ENCODE results near the gene SELENON.

Gene SELENON

DNA sequence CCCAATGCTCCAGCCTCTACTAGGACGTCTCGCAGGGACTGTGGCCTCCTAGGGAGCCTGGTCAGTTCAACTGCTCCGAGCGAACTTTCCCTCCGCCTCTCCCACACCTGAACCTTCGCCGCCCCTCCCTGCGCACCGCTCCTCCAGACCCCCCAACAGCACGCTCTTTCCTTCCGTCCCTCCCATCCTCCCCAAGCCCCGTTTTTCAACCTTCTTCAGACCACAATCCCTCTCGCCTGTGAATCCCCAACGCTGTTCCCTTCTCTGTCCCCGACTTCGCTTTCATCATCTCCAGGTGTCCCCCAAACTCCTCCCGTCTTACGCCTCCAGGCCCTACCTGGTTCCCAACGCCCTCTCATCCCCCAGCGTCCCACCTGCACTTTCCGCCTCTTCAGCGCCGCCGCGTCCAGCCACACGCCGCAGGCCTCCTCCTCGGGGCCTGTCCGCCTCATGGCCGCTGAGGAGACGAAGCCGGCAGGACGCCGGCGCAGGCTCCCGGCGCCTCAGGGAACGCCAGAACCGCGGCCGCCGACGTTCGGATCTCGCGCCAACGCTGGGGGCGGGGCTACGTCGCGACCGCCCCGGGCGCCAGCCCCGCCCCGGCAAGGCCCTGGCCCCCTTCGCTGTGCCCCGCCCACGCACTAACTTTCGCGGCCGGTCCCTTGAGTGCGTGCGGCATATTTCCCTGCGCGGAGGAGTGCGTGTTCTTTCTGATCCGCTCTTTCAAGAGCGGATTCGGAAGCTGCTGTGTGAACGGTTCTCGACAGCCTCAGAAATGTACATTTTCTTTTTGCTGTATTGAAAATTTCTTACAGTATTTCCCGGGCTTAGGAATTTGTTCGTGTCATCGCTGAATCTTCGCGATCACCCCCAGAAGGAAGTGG is 59.2 kb downstream of the SELENON start, which contains the start of gene AUNIP (continued):
- TF ChIP-seq SP2 (tag by site-specific recombination; IDR thresholded peaks at IDR 0.05): peak; percentile 57
- TF ChIP-seq ZNF404 (tag by site-specific recombination; IDR thresholded peaks at IDR 0.05): no peak
- peak; percentile 74 for TF ChIP-seq PRDM1 (tag by site-specific recombination; IDR thresholded peaks at IDR 0.05)
- TF ChIP-seq, protein P1, sequence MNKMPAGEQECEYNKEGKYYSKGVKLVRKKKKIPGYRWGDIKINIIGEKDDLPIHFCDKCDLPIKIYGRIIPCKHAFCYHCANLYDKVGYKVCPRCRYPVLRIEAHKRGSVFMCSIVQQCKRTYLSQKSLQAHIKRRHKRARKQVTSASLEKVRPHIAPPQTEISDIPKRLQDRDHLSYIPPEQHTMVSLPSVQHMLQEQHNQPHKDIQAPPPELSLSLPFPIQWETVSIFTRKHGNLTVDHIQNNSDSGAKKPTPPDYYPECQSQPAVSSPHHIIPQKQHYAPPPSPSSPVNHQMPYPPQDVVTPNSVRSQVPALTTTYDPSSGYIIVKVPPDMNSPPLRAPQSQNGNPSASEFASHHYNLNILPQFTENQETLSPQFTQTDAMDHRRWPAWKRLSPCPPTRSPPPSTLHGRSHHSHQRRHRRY (tag by site-specific recombination; IDR thresholded peaks at IDR 0.05): peak; percentile 90; the same call in 1 of the 2 replicates
- TF ChIP-seq KLF16 (tag by site-specific recombination; IDR thresholded peaks at IDR 0.05): peak; percentile 83
- no peak for TF ChIP-seq ZNF521 (tag by site-specific recombination; IDR thresholded peaks at IDR 0.05)
- TF ChIP-seq, protein P2, sequence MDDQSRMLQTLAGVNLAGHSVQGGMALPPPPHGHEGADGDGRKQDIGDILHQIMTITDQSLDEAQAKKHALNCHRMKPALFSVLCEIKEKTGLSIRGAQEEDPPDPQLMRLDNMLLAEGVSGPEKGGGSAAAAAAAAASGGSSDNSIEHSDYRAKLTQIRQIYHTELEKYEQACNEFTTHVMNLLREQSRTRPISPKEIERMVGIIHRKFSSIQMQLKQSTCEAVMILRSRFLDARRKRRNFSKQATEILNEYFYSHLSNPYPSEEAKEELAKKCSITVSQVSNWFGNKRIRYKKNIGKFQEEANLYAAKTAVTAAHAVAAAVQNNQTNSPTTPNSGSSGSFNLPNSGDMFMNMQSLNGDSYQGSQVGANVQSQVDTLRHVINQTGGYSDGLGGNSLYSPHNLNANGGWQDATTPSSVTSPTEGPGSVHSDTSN (CRISPR knock-in tag; IDR thresholded peaks at IDR 0.05): peak; percentile 89; the same call in 1 of the 2 replicates
- TF ChIP-seq TRIM28 (IDR thresholded peaks at IDR 0.05; ENCODE audit: borderline replicate concordance, low read length): peak; percentile 34; the same call in 1 of the 2 replicates
- no peak for TF ChIP-seq ZNF664 (tag by site-specific recombination; IDR thresholded peaks at IDR 0.05)
- TF ChIP-seq ZNF544 (tag by site-specific recombination; IDR thresholded peaks at IDR 0.05): no peak
- TF ChIP-seq GFI1B (tag by site-specific recombination; IDR thresholded peaks at IDR 0.05): no peak
- TF ChIP-seq ZNF596 (tag by site-specific recombination; IDR thresholded peaks at IDR 0.05): no peak
- TF ChIP-seq ZNF362 (tag by site-specific recombination; IDR thresholded peaks at IDR 0.05): no peak
- peak; percentile 61 for TF ChIP-seq ZNF423 (tag by site-specific recombination; IDR thresholded peaks at IDR 0.05)
- TF ChIP-seq, protein P3, sequence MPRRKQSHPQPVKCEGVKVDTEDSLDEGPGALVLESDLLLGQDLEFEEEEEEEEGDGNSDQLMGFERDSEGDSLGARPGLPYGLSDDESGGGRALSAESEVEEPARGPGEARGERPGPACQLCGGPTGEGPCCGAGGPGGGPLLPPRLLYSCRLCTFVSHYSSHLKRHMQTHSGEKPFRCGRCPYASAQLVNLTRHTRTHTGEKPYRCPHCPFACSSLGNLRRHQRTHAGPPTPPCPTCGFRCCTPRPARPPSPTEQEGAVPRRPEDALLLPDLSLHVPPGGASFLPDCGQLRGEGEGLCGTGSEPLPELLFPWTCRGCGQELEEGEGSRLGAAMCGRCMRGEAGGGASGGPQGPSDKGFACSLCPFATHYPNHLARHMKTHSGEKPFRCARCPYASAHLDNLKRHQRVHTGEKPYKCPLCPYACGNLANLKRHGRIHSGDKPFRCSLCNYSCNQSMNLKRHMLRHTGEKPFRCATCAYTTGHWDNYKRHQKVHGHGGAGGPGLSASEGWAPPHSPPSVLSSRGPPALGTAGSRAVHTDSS (tag by site-specific recombination; IDR thresholded peaks at IDR 0.05): no peak
- no peak for TF ChIP-seq ZNF112 (tag by site-specific recombination; IDR thresholded peaks at IDR 0.05)
- TF ChIP-seq ZNF677 (tag by site-specific recombination; IDR thresholded peaks at IDR 0.05): no peak
- peak; percentile 84 for TF ChIP-seq KLF8 (tag by site-specific recombination; IDR thresholded peaks at IDR 0.05)
- peak; percentile 53; the same call in 1 of the 2 replicates for TF ChIP-seq ZBTB8A (tag by site-specific recombination; IDR thresholded peaks at IDR 0.05)
- TF ChIP-seq BCL11B (tag by site-specific recombination; IDR thresholded peaks at IDR 0.05; ENCODE audit: low read depth): 0 out of 2 replicates have a peak, but pooled peaks have one; percentile 73
- TF ChIP-seq ZNF202 (tag by site-specific recombination; IDR thresholded peaks at IDR 0.05; ENCODE audit: borderline replicate concordance): no peak
- TF ChIP-seq ZNF658 (tag by site-specific recombination; IDR thresholded peaks at IDR 0.05): 0 out of 2 replicates have a peak, but pooled peaks have one; percentile 59
- peak; percentile 61; the same call in 1 of the 2 replicates for TF ChIP-seq ZNF394 (tag by site-specific recombination; IDR thresholded peaks at IDR 0.05; ENCODE audit: borderline replicate concordance)
- peak; percentile 66 for TF ChIP-seq WT1 (tag by site-specific recombination; IDR thresholded peaks at IDR 0.05)

All from HEK293 (cell line).